NCI-H146 (cell line): ENCODE results near the gene STK10.

Source experiments
- DNase-seq: peaks from one replicate; lab custom pipeline; 2025; lab: John Stamatoyannopoulos, UW

Gene STK10

DNA sequence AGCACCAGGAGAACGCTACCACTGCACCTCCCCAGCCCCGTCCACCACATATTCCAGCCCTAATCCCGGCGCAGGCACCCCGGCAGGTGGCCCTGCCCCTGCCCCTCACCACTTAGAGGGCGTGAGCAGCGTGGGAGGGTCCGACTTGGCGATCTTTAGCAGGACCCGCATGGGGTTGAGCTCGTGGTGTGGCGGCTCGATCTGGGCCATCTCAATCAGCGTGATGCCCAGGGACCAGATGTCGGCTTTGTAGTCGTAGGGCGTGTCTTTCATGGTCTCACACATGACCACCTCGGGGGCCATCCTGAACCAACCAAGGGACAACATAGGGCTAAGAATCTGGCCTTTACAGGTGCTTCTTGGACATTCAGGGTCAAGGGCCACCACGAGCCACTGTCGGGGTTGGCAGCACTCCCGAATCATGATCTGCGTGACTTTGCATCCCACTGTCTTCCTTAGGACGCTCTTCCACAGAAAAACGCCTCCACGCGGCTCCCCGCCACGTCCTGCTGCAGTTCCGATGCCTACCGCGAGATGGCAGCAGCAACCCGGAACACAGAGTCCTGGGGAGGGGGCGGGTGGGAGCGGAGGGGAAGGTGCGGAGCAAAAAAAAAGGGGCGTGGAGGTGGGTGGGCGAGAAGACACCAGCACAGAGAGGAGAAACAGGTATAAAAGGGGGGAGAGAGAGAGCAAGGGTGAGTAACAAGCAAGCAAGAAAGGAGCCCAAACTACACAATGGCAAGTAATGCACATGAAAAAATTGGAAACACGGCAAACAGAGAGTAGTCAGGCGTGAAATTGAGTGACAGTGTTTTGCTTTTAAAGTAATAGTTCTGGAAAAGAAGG lies 81.3 kb downstream of the STK10 start:
- peak; percentile 41 for DNase-seq

GRCh38 chr5:172105811-172106210 lies 82.2 kb downstream of the STK10 start:
- DNase-seq: no peak

DNA sequence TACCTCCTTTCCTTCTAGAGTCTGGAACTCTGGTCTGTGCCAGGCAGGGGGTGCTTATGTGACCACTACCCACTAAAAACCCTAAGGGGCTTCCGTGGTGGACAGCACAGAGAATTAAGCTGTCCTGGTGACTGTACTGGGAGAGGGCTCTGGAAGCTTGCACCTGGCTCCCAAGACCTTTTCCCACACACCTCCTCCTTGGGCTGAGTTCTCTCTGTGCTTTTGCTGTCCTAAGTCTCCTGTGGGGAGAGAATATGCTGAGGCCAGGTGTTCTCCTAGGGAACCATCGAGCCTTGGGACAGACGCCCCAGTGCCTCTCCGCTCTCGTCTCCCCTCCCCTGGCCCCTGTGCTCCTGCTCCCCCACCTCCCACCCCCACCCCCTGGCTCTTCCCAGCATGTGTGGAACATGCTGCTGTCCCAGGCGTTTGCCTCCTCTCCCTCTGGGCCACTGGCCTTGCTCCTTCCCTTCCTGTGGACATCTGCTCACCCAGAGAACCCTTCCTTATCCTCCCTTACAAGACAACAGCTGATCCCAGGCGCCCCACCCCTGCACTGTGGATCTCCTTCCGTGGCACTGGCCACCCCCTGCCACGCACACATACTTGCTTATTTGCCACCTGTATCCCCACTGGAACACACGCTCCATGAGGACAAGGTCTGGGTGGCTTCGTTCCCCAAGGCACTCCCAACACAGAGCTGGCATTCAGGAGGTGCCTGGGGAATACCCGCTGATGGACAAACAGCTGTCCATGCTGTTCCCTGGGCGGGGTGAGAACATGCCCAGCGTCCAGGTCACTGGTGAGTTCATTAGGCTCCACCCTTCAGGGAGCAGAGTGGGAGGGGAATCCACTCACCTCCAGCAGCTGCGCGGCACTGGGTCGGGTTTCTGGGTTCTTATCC lies 83.0 kb downstream of the STK10 start:
- DNase-seq: no peak

DNA sequence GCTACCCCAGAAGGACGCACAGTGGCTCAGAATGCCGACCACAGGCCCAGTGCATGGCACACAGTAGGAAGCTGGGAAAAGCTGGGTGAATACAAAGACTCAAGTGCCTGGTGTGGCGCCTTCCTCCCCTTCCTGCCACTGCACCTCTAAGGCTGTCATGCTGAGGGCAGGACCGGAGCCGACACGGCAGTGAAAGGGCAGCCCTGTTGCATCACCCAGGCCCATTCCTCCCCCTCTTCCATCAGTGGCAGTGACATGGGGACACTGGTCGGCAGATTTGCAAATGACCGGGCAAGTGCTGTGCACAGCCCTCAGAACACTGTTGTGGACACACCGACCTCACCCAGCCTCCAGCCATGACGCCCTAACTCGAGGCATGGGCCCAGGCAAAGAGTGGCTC lies 84.0 kb downstream of the STK10 start:
- no peak for DNase-seq

- DNase-seq: no peak
Measured at GRCh38 chr5:172102913-172103626, 85.0 kb downstream of the STK10 start.

GRCh38 chr5:172102218-172102870 lies 85.7 kb downstream of the STK10 start:
- no peak for DNase-seq

GRCh38 chr5:172101547-172102217 lies 86.3 kb downstream of the STK10 start:
- no peak for DNase-seq

DNA sequence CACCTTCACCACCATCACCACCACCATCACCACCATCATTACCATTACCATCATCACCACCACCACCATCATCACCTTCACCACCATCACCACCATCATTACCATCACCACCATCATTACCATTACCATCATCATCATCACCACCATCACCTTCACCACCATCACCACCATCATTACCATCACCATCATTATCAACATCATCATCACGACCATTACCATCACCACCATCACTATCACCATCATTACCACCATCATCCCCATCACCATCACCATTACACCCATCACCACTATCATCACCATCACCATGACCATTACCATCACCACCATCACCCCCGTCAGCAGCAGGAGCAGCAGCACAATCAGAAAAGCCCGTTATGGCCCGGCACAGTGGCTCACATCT lies 89.1 kb downstream of the STK10 start:
- no peak for DNase-seq

- DNase-seq: no peak
Measured at GRCh38 chr5:172098046-172098445, 90.0 kb downstream of the STK10 start.

- no peak for DNase-seq
Measured at GRCh38 chr5:172097356-172097755, 90.7 kb downstream of the STK10 start.

- DNase-seq: no peak
Measured at GRCh38 chr5:172096207-172096940, 91.7 kb downstream of the STK10 start.

DNA sequence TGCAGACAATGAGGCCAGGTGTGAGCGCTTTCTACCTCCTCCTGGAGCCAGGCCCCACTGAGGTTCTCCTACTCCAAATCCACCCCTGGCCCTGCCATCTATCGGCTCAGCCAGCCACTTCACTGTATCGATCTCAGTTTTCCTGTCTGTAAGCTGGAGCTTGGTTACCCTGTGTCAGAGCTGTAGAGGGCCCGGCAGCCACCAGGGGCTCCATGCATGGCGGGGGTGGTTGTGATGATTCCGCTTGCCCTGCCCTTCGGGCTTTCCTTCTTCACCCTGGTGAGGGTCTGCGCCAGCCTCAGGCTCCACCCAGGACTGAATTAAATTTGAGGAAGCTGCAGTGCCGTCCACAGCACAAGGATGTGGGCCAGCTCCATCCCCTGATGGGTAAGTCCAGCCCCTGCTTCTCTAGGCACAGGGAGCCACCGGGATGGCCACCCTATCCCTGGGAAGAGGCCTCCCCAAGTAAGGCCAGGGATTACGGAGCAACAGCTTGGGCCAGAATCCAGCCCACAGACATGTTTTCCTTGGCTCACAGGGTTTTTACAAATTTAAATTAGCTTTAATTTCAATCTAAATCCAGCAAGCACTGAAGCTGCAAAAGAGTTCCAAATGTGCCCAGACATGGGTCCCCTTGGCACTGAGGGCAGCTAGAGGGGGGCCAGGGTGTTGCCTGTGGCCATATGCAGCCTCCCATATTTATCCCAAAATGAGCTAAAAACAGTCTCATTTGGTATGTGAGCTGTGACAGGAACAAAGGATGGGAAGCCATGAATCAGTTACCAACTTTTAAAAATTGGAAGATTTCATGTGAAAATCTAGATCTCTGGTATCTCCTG lies 92.4 kb downstream of the STK10 start:
- no peak for DNase-seq

DNA sequence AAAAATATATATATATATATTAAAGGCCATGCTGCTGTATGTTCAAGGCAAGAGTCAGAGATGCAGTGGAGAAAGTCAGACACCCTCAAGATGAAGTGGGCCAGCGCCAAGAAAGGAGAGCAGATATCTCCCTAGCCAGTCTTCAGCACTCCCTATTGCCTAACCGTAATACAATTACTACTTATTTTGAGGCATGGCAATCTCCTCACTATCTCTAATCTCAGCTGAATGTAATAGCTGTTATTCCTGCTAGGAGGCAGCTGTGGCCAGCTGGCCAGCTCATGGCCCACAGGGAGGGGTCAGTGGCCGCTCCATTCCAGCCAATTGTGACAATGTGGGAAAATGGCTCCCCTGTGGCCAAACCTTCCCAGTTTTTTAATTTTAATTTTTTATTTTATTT lies 94.1 kb downstream of the STK10 start:
- DNase-seq: no peak

GRCh38 chr5:172093559-172093958 lies 94.5 kb downstream of the STK10 start:
- DNase-seq: no peak

GRCh38 chr5:172091956-172092732 lies 95.9 kb downstream of the STK10 start:
- no peak for DNase-seq

DNA sequence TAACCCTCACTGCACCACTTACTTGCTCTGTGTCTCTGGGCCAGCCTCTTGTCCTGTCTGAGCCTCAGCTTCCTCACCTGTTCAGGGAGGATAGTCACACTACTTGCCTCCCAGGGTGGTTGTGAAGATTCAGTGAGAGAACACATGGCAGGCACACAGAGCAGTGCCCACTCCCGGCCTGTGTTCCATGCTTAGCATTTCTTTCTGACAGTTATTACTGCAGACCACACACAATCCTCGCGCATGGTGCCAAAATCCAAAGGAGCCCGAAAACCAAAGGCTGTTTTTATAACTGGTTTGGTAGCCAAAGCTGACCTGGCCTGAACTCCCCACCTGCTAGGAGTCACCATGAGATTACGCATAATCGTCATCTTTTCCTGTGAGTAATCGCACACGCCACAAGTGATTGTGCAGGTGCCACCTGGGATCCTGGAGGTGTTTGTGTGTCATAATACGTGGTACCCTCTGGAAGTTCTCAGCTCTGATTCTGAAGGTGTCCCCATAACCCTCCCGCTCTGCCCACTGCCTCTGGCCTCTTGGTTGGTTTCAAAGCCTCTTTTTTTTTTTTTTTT lies 97.0 kb downstream of the STK10 start:
- DNase-seq: no peak

GRCh38 chr5:172089298-172090117 lies 98.5 kb downstream of the STK10 start:
- no peak for DNase-seq

DNA sequence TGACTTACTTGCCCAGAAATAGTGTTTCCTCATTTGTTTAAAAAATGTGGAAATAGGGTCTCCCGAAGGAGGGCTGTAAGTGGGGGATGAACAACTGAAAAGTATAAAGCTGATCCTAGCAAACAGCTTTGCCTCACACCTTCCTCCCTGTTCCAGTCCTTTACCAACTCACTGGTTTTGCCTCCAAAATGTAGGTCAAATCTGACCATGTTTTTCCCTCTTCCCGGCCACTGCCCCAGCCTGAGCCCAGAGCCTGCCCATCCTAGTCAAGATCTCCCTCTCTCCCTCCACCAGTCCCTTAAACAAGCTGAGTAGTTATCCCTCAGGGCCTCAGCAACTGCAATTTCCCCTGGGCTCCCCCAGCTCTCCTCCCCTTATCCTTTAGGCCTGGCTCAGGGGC lies 99.2 kb downstream of the STK10 start:
- no peak for DNase-seq
